ENCODE measurements around the gene STYX.

The STYX gene

GRCh38 chr14:52793061-52793460, 63.1 kb downstream of the STYX start:
- TF ChIP-seq, protein P1, sequence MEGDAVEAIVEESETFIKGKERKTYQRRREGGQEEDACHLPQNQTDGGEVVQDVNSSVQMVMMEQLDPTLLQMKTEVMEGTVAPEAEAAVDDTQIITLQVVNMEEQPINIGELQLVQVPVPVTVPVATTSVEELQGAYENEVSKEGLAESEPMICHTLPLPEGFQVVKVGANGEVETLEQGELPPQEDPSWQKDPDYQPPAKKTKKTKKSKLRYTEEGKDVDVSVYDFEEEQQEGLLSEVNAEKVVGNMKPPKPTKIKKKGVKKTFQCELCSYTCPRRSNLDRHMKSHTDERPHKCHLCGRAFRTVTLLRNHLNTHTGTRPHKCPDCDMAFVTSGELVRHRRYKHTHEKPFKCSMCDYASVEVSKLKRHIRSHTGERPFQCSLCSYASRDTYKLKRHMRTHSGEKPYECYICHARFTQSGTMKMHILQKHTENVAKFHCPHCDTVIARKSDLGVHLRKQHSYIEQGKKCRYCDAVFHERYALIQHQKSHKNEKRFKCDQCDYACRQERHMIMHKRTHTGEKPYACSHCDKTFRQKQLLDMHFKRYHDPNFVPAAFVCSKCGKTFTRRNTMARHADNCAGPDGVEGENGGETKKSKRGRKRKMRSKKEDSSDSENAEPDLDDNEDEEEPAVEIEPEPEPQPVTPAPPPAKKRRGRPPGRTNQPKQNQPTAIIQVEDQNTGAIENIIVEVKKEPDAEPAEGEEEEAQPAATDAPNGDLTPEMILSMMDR (IDR thresholded peaks at IDR 0.05; ENCODE audit: unreplicated experiment in 3 of 3), result no peak
- H3K4me1 Mint-ChIP-seq, result peaks cover 30% of the 10 kb centered on the region
- no peaks in the 10 kb centered on the region for H3K9me3 Mint-ChIP-seq
- no peaks in the 10 kb centered on the region for H3K36me3 Mint-ChIP-seq (ENCODE audit: low read depth)
- H3K27ac Mint-ChIP-seq, result peak overlapping the region in 2 of 3 experiments; percentile 34 to 43
- H3K4me3 Mint-ChIP-seq, result peak overlapping the region; percentile 22 to 60 (median 36)
- no peaks in the 10 kb centered on the region for H3K27me3 Mint-ChIP-seq (ENCODE audit: low read depth)

DNA sequence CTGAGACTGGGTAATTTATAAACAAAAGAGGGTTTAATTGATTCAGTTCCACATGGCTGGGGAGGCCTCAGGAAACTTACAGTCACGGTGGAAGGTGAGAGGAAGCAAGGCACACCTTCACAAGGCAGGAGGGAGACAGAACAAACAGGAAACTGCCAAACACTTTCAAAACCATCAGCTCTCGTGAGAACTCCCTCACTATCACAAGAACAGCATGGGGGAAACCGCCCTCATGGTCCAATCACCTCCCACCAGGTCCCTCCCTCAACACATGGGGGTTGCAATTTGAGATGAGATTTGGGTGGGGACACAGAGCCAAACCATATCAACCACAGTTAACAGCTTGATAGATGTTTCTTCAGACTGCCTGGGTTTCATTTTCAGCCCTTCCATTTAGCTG, 67.7 kb downstream of the STYX start:
- H3K27ac Mint-ChIP-seq, result no peak overlapping the region
- H3K4me3 Mint-ChIP-seq, result no peak overlapping the region
- peaks cover under 1% of the 10 kb centered on the region for H3K4me1 Mint-ChIP-seq
- no peaks in the 10 kb centered on the region for H3K27me3 Mint-ChIP-seq (ENCODE audit: low read depth)
- H3K9me3 Mint-ChIP-seq, result no peaks in the 10 kb centered on the region
- TF ChIP-seq, protein P1 (IDR thresholded peaks at IDR 0.05; ENCODE audit: unreplicated experiment in 3 of 3), result no peak
- no peaks in the 10 kb centered on the region for H3K36me3 Mint-ChIP-seq (ENCODE audit: low read depth)

DNA sequence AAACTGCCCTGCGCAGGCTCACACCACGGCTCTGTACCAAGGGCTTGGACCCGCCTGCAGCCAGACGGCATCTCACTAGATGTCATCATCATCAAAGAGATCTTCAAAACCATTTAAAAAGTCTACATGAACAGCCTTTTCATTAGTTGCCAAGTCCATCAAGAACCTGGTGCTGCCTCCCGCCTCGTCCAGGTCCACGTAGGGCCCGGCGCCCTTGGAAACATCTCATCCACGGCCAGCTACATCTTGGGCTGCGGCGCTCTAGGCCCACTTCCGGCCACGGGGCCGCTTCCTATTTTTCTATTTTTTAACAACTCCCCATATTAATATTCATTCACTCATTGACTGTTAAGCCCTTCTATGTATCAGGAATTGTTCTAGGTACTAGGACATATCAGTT, 68.9 kb downstream of the STYX start:
- Mint-ChIP-seq H3K9me3 (no peaks in the 10 kb centered on the region), H3K27ac (no peak overlapping the region), H3K4me1 (no peaks in the 10 kb centered on the region), H3K4me3 (no peak overlapping the region), H3K36me3 (ENCODE audit: low read depth) (no peaks in the 10 kb centered on the region), H3K27me3 (ENCODE audit: low read depth) (no peaks in the 10 kb centered on the region)
- TF ChIP-seq, protein P1 (IDR thresholded peaks at IDR 0.05; ENCODE audit: unreplicated experiment in 3 of 3), result no peak

DNA sequence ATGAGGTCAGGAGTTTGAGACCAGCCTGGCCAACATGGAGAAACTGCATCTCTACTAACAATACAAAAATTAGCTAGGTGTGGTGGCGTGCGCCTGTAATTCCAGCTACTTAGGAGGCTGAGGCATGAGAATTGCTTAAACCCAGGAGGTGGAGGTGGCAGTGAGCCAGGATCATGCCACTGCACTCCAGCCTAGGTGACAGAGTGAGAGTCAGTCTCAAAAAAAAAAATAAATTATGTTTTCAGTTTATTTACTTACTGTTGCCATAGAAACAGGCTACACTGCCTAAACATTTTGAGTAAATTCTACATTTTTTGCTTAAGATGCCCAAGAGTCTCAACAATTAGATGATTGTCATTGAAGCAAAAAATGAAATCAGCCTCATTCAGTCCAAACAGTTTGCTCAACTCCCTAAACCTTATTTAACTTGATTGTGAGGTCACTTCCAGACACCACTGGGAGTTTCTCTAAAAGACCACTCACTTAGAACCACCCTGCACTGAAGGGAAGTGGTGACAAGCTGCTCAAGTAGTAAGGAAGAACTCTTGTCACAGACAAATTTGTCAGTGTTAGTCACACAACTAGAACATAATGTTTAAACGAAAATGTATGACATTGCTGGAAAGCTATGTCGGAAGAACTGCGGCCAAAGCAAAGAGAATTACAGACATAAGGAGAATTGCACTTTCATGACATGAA, 71.2 kb downstream of the STYX start:
- Mint-ChIP-seq H3K4me1 (no peaks in the 10 kb centered on the region), H3K36me3 (ENCODE audit: low read depth) (no peaks in the 10 kb centered on the region), H3K4me3 (no peak overlapping the region), H3K9me3 (no peaks in the 10 kb centered on the region), H3K27me3 (ENCODE audit: low read depth) (no peaks in the 10 kb centered on the region), H3K27ac (no peak overlapping the region)
- TF ChIP-seq, protein P1 (IDR thresholded peaks at IDR 0.05; ENCODE audit: unreplicated experiment in 3 of 3), result no peak

- no peak overlapping the region for H3K4me3 Mint-ChIP-seq
- no peak overlapping the region for H3K27ac Mint-ChIP-seq
- H3K36me3 Mint-ChIP-seq (ENCODE audit: low read depth), result no peaks in the 10 kb centered on the region
- no peaks in the 10 kb centered on the region for H3K9me3 Mint-ChIP-seq
- H3K4me1 Mint-ChIP-seq, result no peaks in the 10 kb centered on the region
- TF ChIP-seq, protein P1 (IDR thresholded peaks at IDR 0.05; ENCODE audit: unreplicated experiment in 3 of 3), result no peak
- no peaks in the 10 kb centered on the region for H3K27me3 Mint-ChIP-seq (ENCODE audit: low read depth)
Measured at GRCh38 chr14:52802597-52802996, 72.6 kb downstream of the STYX start.

GRCh38 chr14:52806115-52806514, 76.1 kb downstream of the STYX start:
- Mint-ChIP-seq H3K27me3 (ENCODE audit: low read depth) (no peaks in the 10 kb centered on the region), H3K9me3 (no peaks in the 10 kb centered on the region), H3K27ac (no peak overlapping the region), H3K4me3 (no peak overlapping the region), H3K36me3 (ENCODE audit: low read depth) (no peaks in the 10 kb centered on the region), H3K4me1 (no peaks in the 10 kb centered on the region)
- TF ChIP-seq, protein P1 (IDR thresholded peaks at IDR 0.05; ENCODE audit: unreplicated experiment in 3 of 3), result no peak
